ENCODE results near the gene SHOX.

Gene SHOX

DNA sequence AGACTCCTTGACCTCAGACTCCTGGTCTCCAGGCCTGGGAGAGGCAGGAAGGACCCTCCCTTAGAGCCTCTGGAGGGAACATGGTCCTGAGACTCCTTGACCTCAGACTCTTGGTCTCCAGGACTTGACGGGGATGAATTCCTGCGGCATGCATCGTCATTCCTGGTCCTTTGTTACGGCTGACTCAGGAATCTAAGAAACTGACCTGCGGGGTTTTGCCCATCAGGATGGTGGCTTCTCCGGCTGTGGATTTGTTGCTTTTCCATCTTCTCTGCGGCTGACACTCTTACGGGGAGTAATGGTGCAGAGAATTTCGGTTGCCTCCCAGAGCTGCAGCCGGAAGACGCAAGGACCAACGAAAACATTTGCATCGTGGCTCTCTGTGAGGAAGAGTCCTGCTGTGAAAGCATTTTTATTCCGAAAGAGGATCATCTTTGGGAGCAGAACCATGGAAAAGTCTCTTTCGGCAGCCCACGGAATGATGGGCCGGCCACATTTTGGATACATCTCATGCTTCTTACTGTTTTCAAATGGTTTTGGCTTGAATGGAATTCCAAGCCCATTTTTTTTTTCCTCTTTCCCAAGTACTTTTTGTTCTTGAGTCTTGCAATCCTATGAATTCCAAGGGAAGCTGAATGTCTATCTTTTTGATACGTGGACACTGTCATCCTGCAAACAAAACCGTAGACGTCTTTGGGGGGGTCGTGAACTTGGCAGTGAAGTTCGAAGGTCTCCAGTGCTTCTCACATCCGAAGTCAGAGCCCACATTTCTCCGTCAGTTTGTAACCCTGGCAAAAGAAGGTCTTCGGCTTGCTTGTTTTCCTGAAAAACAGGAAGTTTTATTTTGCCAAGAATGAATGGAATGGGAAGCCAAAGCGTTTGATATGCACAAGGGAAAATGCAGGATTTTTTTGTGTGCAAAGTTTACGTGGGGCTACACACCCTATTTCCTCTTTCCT, 36.5 kb downstream of the SHOX start:
- no peak for DNase-seq (ENCODE audit: low read depth in 2 of 2)

GRCh38 chrX:670645-671044, 40.1 kb downstream of the SHOX start:
- no peak for DNase-seq (ENCODE audit: low read depth in 2 of 2)

- no peak for DNase-seq (ENCODE audit: low read depth in 2 of 2)
These were observed 42.3 kb downstream of the SHOX start for GRCh38 chrX:672931-673330.

DNA sequence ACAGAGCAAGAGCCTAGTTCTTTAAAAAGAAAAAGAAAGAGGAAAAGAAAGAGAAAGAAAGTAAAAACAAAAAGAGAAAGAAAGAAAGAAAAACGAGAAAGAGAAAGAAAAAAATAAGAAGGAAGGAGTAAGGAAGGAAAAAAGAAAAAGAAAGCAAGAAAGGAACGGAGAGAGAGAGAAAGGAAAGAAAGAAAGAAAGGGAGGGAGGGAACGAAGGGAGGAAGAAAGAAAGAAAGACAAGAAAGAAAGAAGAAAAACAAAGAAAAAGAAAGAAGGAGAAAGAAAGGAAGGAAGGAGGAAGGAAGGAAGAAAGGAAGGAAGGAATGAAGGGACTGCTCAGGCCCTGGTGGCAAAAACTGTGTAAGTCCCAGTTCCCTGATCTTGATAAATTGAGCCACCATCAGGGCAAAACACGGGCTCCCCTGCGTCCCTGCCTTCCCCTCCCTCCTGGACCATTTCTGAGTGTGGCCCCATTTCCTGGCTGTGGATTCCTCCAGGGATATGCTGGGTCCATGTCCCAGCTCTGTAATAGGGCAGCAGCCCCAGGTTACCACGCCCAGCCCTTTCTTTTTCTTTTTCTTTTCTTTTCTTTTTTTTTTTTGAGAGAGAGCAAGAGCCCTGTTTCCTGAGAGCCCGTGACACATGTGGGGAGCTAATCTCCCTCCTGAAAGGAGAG, 44.8 kb downstream of the SHOX start:
- DNase-seq (ENCODE audit: low read depth in 2 of 2), result no peak

DNA sequence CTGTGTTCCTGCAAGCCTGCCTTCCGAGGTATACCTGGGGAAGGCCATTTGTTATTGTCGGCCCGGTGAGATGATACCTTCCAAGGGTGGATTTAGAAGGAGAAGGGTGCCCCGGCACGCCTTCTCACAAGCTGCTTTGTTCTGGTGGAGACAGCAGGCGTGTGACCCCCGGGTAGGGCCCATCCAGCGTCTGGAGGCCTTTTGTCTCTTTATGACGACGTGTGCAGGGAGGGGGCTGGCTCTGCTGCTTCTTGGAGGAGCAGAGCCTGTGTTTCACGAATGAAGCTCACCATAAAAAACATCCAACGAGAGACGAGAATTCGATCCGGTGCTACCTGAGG, 45.3 kb downstream of the SHOX start:
- DNase-seq (ENCODE audit: low read depth in 2 of 2), result no peak

- no peak for DNase-seq (ENCODE audit: low read depth in 2 of 2)
These were observed 46.8 kb downstream of the SHOX start for GRCh38 chrX:677376-677775.

- no peak for DNase-seq (ENCODE audit: low read depth in 2 of 2)
These were observed 48.8 kb downstream of the SHOX start for GRCh38 chrX:679291-679979.

- no peak for DNase-seq (ENCODE audit: low read depth in 2 of 2)
These were observed 49.5 kb downstream of the SHOX start for GRCh38 chrX:680062-680461.

DNA sequence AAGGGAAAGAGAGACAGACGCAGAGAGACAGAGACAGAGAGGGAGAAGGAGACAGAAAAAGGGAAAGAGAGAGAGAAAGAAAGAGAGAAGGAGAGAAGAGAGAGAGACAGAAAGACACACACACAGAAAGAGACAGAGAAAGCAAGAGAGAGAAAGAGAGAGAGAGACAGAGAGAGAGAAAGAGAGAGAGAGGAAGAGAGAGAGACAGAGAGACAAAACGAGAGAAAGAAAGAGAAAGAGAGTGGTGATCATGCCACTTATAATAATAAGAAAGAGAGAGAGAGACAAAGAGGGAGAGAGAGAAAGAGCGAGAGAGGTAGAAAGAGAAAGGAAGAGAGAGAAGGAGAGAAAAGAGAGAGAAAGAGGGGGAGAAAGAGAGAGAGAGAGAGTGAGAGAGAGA, 51.4 kb downstream of the SHOX start:
- no peak for DNase-seq (ENCODE audit: low read depth in 2 of 2)

DNA sequence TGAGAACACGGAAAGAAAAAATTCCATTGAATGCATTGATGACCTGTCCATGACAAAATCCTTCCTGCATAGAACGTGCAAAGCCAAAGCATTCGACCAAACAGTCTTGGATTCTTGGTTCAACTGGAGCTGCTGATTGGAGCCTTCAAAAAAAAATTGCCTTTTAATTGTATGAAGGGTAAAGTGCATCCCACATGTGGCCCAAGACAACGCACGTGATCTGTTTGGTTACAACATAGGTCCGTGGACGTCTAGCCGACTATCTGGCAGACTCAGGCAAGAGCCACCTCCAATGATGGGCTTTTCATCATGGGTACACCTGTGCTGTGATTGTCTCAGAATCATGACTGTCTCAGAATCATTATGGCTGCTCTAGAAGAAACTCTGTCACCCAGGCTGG, 52.3 kb downstream of the SHOX start:
- DNase-seq (ENCODE audit: low read depth in 2 of 2), result no peak

GRCh38 chrX:683576-683975, 53.0 kb downstream of the SHOX start:
- no peak for DNase-seq (ENCODE audit: low read depth in 2 of 2)

DNA sequence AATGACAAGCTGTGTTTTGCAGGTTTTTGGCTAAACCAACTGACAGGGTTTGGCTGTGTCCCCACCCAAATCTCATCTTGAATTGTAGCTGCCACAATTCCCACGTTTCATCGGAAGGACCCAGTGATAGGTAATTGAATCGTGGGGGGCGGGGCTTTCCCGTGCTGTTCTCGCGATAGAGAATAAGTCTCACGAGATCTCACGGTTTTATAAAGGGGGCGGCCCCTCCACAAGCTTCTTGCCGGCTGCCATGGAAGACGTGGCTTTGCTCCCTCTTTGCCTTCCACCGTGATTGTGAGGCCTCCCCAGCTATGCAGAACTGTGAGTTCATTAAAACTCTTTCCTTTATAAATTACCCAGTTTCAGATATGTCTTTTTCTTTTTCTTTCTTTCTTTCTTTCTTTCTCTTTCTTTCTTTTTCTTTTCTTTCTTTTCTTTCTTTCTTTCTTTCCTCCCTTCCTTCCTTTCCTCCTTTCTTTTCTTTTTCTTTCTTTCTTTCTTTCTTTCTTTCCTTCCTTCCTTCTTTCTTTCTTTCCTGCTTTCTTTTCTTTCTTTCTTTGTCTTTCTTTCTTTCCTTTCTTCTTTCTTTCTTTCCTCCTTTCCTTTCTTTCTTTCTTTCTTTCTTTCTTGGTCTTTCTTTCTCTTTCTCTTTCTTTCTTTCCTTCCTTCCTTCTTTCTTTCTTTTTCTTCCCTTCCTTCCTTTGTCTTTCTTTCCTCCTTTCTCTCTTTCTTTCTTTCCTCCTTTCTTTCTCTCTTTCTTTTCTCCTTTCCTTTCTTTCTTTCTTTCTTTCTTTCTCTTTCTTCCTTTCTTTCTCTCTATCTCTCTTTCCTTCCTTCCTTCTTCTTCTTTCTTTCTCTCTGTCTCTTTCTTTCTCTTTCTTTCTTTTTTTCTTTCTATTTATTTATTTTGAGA, 54.8 kb downstream of the SHOX start:
- DNase-seq (ENCODE audit: low read depth in 2 of 2), result no peak

DNA sequence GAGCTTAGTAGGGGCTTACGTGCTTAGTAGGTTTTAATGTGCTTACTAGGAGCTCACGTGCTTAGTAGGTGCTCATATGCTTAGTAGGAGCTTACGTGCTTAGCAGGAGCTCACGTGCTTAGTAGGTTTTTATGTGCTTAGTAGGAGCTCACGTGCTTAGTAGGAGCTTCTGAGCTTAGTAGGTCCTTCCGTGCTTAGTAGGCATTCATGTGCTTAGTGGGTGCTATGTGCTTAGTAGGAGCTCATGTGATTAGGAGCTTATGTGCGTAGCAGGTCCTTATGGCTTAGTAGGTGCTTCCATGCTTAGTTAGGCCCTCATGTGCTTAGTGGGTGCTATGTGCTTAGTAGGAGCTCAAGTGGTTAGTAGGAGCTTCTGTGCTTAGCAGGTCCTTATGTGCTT, 59.4 kb downstream of the SHOX start:
- DNase-seq (ENCODE audit: low read depth in 2 of 2), result no peak

GRCh38 chrX:694800-695199, 64.2 kb downstream of the SHOX start:
- DNase-seq (ENCODE audit: low read depth in 2 of 2), result no peak

DNA sequence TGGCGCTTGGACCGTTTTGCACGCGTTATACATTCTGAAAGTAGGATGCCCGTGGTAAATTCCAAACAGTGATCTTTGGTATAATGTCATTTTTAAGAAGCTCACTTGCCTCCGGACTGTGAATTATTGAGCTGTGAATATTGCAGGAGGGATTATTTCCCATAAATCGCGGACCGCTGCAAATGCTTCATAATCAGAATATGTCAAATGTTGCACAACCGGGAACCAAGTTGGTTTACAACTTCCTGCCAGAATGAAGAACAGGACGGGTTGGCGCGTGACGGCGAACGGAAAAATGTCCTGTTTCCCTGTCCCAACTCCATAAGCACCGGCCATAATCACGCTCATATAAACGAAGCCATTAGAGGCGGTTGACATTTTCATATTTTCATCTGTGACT, 67.6 kb downstream of the SHOX start:
- DNase-seq (ENCODE audit: low read depth in 2 of 2), result no peak

DNA sequence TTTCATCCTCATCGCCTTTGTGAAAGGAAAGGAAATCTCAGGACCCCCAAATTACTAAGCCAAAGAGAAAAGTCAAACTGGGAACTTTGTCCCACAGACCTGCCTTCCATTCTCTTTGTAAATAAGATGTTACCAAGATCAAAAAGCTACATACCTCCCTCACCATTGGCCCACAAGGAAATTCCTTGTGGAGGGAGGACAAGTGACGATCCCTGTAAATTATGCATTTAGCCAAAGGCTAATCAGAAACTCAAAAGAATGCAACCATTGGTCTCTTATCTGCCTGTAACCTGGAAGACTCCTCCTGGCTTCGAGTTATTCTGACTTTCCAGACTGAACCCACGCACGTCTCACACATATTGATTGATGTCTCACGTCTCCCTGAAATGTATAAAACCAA, 70.3 kb downstream of the SHOX start:
- DNase-seq (ENCODE audit: low read depth in 2 of 2), result no peak

- no peak for DNase-seq (ENCODE audit: low read depth in 2 of 2)
These were observed 71.1 kb downstream of the SHOX start for GRCh38 chrX:701673-702072.

- no peak for DNase-seq (ENCODE audit: low read depth in 2 of 2)
These were observed 72.9 kb downstream of the SHOX start for GRCh38 chrX:703466-703865.

DNA sequence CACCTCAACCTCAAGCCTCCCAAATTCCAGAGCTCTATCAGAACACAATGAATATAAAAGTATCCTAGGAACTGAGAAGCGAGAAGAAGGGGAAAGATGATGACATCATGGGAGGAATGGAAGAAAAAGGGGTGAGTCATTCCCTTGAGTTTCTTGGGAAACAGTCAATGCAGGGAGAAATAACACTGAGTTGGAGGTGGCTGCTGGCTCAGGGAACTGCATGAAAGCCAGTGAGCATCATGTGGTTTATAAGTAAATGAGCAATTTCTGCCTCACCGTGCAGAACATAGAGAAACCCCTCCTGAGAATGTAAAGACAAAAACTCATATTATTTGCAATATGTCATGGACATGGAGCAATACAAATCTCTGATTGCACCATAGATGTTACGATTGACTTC, 73.3 kb downstream of the SHOX start:
- no peak for DNase-seq (ENCODE audit: low read depth in 2 of 2)
